Type B pancreatic cell (in vitro differentiated cells): ENCODE results near the gene PTBP3. TPM values are rescaled to one million over a fixed set of nuclear protein-coding genes. Genes with fewer than 3 reads are reported as not detected.
A peak's percentile ranks its signal among the peaks of the same experiment; 100 is the strongest.

Experiments
- DNase-seq: peaks from one replicate; pipeline ENCODE4 v3.0.0; 2021; ENCODE audit warnings: mixed read lengths; ENCODE audit not compliant: unreplicated experiment; ENCODE audit errors: extremely low spot score
- H3K27ac Mint-ChIP-seq: 2 replicates; pipeline ENCODE4 v1.8.0; 2021; ENCODE audit warnings: mild to moderate bottlenecking, mixed read lengths
- H3K27me3 Mint-ChIP-seq: 2 replicates; pipeline ENCODE4 v1.8.0; 2021; ENCODE audit warnings: mixed read lengths
- H3K36me3 Mint-ChIP-seq: 2 replicates; pipeline ENCODE4 v1.8.0; 2021; ENCODE audit warnings: mixed read lengths
- H3K4me1 Mint-ChIP-seq: one replicate; pipeline ENCODE4 v1.8.0; 2021; ENCODE audit warnings: mixed read lengths; ENCODE audit not compliant: unreplicated experiment
- H3K4me3 Mint-ChIP-seq: 2 replicates; pipeline ENCODE4 v1.8.0; 2021; ENCODE audit warnings: mild to moderate bottlenecking, mixed read lengths
- H3K9me3 Mint-ChIP-seq: 2 replicates; pipeline ENCODE4 v1.8.0; 2021; ENCODE audit warnings: mixed read lengths
- total RNA-seq: library from RNA; stranded (reverse); gene quantifications from 2 replicates; pipeline ENCODE4 v1.2.1, GENCODE V29; 2021; ENCODE audit warnings: low replicate concordance
- TF ChIP-seq, protein P1 (sequence below): fragments of 200-600 bp; sonication (generic); conservative IDR thresholded peaks from 2 replicates; pipeline ENCODE4 v1.5.0; 2021; ENCODE audit warnings: antibody characterized with exemption, mild to moderate bottlenecking

PTBP3 gene
- total RNA-seq, 1 donor from 2014 or later, result 78.6 TPM

DNA sequence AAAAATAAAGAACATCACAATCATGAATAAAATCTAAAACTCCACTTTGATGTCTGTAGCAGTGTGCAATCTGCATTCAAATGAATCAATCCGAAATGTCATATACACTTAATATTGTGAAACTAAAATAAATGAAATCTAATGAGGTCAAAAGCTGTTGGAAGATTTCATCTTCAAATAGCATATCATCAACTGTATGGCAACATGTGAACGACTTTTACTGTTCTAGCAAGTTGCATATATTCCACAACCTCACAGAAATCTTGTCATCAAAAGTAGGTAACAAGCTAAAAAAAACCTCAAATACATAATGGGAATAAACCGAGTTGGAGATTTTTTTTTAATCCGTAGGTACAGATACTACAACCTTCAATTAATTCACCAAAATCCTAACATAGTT, 1.2 kb downstream of the PTBP3 start:
- Mint-ChIP-seq H3K4me3 (peak overlapping the region; percentile 97), H3K27ac (peak overlapping the region; percentile 98), H3K36me3 (peaks cover 6% of the 10 kb centered on the region), H3K27me3 (no peaks in the 10 kb centered on the region), H3K9me3 (no peaks in the 10 kb centered on the region), H3K4me1 (peaks cover 22% of the 10 kb centered on the region)
- DNase-seq, result no peak
- TF ChIP-seq, protein P1, sequence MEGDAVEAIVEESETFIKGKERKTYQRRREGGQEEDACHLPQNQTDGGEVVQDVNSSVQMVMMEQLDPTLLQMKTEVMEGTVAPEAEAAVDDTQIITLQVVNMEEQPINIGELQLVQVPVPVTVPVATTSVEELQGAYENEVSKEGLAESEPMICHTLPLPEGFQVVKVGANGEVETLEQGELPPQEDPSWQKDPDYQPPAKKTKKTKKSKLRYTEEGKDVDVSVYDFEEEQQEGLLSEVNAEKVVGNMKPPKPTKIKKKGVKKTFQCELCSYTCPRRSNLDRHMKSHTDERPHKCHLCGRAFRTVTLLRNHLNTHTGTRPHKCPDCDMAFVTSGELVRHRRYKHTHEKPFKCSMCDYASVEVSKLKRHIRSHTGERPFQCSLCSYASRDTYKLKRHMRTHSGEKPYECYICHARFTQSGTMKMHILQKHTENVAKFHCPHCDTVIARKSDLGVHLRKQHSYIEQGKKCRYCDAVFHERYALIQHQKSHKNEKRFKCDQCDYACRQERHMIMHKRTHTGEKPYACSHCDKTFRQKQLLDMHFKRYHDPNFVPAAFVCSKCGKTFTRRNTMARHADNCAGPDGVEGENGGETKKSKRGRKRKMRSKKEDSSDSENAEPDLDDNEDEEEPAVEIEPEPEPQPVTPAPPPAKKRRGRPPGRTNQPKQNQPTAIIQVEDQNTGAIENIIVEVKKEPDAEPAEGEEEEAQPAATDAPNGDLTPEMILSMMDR, result no peak

DNA sequence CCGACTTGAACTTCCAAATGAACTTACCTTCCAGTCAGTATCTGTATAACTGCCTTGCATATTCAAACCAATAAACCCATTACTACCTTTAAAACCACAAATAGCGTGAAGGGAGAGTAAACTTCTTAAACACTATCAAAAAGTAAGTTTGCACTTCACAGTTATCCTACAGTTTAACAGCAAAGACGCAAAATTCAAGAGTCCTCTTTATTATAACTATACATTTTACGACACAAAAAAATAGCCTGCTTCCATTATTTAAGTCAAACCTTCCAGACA, 1.8 kb downstream of the PTBP3 start:
- Mint-ChIP-seq H3K27ac (peak overlapping the region; percentile 98), H3K27me3 (no peaks in the 10 kb centered on the region), H3K4me3 (peak overlapping the region; percentile 97), H3K4me1 (peaks cover 22% of the 10 kb centered on the region), H3K9me3 (no peaks in the 10 kb centered on the region), H3K36me3 (peaks cover 6% of the 10 kb centered on the region)
- no peak for DNase-seq
- TF ChIP-seq, protein P1, result no peak

DNA sequence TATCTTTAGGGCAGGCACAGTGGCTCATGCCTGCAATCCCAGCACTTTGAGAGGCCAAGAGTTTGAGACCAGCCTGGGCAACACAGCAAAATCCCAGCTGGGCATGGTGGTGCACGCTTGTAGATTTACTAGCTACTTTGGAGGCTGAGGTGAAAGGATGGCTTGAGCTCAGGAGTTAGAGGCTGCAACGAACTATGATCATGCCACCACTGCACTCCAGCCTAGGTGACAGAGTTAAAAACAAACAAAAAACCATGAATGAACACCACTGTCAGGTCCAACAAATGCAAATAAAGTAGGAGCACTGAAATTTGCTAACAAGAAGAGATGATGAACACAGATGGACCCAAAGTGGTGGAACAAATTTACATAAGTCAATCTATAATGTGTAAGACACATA, 4.9 kb downstream of the PTBP3 start:
- TF ChIP-seq, protein P1, result no peak
- peak overlapping the region; percentile 74 for H3K4me3 Mint-ChIP-seq
- H3K27me3 Mint-ChIP-seq, result no peaks in the 10 kb centered on the region
- H3K36me3 Mint-ChIP-seq, result peaks cover 19% of the 10 kb centered on the region
- peaks cover 33% of the 10 kb centered on the region for H3K4me1 Mint-ChIP-seq
- H3K9me3 Mint-ChIP-seq, result peaks cover 6% of the 10 kb centered on the region
- H3K27ac Mint-ChIP-seq, result peak overlapping the region; percentile 81
- DNase-seq, result no peak

DNA sequence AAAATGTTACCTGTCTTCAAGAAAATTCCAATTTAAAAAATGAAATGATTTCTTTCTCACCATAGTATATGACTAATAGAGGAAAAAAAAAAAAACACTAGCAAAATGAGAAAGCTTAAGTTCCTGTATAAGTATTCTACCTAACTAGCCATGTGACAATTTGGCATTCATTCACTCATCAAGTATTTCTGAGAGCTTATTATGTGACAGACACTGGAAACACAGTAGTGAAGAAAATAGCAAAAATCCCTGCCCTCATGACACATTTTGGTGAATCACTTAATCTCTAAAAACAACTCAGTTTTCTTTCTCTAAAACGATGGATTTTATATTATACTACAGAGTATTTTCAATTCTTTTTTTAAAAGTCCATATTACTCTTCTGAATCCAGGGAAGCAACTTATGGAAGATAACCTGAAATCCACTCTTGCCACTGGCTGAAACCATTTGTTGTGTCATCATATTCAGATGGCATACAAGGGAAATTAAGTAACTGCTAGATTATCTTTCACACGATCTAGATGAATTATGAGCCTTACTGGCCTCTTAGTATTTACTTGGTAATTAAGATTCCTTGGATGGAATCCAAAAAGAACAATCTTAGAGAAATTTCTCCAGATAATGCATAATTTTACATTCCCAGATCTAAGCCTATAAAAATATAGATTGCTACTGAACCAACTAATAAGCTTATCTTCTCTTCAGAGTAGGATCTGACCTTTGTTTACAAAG, 5.5 kb downstream of the PTBP3 start:
- Mint-ChIP-seq H3K4me1 (peaks cover 33% of the 10 kb centered on the region), H3K4me3 (peak overlapping the region; percentile 74), H3K27ac (peak overlapping the region; percentile 81), H3K9me3 (peaks cover 6% of the 10 kb centered on the region), H3K27me3 (no peaks in the 10 kb centered on the region), H3K36me3 (peaks cover 20% of the 10 kb centered on the region)
- TF ChIP-seq, protein P1, result no peak
- DNase-seq, result no peak

DNA sequence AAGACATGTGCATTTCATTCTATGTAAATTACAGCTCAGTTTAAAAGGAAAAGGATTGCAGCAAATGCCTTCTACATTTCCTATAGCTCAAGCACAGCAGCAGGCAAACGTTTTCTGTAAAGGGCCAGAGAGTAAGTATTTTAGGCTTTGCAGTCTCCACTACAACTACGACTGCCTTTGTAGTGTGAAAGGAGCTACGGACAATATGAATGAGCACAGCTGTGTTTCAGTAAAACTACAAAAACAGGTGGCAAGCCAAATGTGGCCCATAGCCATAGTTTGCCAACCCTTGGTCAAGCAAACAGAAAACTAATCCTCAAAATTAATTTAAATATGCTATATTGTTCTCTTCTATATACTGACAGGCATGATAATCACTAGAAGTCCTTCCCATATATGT, 7.2 kb downstream of the PTBP3 start:
- Mint-ChIP-seq H3K27ac (peak overlapping the region; percentile 99), H3K36me3 (peaks cover 28% of the 10 kb centered on the region), H3K27me3 (no peaks in the 10 kb centered on the region), H3K4me1 (peaks cover 31% of the 10 kb centered on the region), H3K9me3 (peaks cover 14% of the 10 kb centered on the region), H3K4me3 (peak overlapping the region; percentile 81)
- no peak for DNase-seq
- TF ChIP-seq, protein P1, result no peak

DNA sequence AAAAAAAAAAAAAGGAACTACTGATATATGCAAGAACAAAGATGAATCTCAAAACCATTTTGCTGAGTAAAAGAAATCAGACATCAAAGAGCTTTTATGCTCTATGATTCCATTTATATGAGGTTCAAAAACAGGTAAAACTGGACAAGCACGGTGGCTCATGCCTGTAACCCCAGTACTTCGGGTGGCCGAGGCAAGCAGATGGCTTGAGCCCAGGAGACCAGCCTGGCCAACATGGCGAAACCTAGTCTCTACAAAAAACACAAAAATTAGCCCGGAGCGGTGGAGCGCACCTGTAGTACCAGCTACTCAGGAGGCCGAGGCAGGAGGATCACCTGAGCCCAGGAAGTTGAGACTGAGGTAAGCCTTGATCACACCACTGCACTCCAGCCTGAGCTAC, 7.8 kb downstream of the PTBP3 start:
- Mint-ChIP-seq H3K4me3 (peak overlapping the region; percentile 81), H3K27me3 (no peaks in the 10 kb centered on the region), H3K9me3 (peaks cover 14% of the 10 kb centered on the region), H3K4me1 (peaks cover 28% of the 10 kb centered on the region), H3K36me3 (peaks cover 28% of the 10 kb centered on the region), H3K27ac (peak overlapping the region; percentile 99)
- DNase-seq, result no peak
- TF ChIP-seq, protein P1, result no peak
